ENCODE results near the gene ZNF283.
"Not testable (repeated sequence)": the region's sequence is repeated elsewhere in the genome, so short reads cannot be mapped to it uniquely, and the experiment has no call there.

The ZNF283 gene

DNA sequence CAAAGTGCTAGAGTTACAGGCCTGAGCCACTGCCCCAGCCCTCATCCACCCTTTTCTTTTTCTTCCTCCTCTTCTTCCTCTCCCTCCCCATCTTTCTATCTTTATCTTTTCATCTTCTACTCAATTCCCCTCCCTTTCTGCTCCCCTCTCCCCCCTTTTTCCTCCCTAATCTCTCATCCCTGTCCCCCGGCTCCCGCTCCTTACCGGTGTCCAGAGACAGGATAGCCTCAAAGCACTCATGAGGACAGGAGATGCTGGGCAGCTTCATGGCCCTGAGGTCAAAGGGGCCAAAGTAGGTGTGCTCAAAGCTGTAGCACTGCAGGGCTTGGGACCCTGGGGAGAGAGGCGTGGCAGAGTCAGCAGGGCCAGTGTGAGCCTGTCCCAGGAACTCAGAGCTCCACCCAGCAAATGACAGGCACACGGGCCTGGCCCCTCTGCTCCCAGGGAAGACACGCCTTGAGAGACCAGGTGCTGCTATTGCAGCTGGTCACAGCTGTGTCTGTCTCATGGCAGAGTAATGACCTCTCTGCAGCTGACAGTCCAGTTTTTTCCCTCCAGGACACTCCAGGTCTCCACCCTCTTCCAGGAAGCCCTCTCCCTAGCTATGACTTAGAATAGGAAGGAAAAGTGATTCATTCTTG is 27.5 kb upstream of the ZNF283 start:
- no peak for DNase-seq

DNA sequence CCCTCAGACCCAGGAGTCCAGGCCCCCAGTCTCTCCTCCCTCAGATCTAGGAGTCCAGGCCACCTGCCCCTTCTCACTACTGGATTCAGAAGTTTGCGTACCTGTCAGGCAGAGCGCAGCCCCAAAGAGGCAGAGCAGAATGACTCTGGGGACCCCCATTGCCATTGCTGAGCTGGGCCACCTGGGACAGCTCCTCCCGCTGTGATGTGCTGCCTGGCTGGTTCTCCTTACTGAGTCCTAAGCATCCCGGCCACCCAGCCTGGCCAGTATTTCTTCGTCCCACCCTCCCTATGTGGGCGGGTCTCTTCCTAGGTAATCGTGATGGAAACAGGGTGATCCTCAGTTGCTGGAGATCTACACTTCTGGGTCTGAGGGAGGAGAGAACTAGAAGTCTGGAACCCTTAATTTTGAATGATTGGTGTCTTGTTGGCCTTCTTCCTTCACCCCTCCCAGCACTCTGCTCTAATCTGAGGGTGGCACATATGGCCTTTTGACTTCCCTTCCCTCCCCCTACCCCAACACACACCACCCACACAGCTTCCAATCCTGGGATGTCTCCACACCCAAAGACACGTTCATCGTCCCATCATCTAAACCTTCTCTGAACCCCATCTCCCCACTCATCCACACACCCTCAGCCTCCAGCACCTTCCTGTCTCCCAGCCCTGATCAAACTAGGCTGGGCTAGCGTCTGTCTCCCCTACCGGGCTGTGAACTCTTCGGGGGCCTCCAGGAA is 24.7 kb upstream of the ZNF283 start, which contains the start of gene LYPD5:
TSS of gene LYPD5 (minus strand) at position 232 of the 736 bp plus-strand sequence. CDS start at position 165, 67 bp downstream.
- DNase-seq: no peak

GRCh38 chr19:43804432-43804831 is 22.7 kb upstream of the ZNF283 start:
- no peak for DNase-seq

DNA sequence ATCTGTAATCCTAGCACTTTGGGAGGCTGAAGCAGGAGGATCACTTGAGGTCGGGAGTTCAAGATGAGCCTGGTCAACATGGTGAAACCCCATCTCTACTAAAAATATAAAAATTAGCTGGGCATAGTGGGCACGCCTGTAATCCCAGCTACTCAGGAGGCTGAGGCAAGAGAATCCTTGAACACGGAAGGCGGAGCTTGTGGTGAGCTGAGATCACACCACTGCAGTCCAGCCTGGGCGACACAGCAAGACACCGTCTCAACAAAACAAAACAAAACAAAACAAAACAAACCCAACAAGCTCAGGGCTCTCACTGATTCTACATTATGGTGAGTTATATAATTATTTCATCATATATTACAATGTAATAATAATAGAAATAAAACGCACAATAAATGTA is 20.7 kb upstream of the ZNF283 start:
- not testable (repeated sequence) for DNase-seq

GRCh38 chr19:43806848-43807247 is 20.3 kb upstream of the ZNF283 start:
- no peak for DNase-seq

GRCh38 chr19:43807651-43808050 is 19.5 kb upstream of the ZNF283 start:
- no peak for DNase-seq

DNA sequence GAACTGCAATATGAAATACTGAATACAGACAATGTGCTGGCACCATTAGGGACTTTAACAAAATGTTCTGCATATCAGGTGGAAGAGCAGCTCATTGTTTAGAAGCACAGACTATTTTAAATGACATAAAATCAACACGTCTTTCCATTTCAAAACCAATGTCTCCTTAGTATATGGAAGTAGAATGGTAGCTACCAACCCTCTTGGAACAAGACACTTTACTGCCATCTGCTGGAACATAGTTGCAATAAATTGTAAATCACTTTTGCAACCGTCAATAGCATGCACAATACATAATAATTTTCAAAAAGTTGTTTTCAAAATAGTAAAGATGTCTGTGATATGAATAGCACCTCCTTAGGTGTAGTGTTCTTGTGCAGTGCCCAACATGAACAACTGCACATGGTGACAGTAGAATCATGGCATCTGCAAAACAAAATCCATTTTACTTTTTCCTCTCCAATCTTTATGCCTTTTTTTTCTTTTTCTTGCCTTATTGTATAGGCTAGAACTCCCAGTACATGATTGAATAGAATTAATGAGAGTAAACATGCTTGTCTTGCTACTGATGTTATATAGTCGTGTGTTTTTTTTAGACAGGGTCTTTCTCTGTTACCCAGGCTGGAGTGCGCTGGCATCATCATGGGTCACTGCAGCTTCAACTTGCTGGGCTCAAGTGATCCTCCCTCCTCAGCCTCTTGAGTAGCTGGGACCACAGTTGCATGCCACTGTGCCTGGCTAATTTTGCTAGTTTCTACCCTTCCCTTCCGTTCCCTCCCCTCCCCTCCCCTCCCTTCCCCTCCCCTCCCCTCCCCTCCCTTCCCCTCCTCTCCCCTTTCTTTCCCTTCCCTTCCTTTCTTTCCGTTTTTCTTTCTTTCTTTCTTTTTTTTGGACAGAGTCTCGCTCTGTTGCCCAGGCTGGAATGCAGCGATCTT is 17.1 kb upstream of the ZNF283 start:
- peak; percentile 70 to 73 for DNase-seq

DNA sequence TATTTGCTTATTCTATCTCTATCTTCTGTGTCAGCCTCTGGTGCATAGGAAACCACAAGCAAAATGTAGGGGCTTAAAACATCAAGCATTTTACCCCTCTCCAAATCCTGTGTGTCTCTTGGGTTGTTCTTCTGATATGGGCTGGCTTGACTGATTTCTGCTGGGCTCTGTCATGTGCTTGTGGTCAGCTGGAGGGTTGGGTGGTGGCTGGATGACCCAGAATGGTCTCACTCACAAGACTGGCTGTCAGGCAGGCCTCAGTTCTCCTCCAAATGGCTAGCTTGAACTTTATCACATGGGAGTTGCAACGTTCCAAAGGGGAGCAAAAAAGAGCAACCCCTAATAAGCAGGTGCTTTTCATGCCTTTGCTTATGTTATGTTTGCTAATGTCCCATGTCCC is 15.3 kb upstream of the ZNF283 start:
- DNase-seq: no peak

GRCh38 chr19:43812259-43812658 is 14.9 kb upstream of the ZNF283 start:
- no peak for DNase-seq

- DNase-seq: no peak
Measured at GRCh38 chr19:43812688-43813087, 14.4 kb upstream of the ZNF283 start.

GRCh38 chr19:43814663-43815352 is 12.3 kb upstream of the ZNF283 start:
- DNase-seq: no peak

DNA sequence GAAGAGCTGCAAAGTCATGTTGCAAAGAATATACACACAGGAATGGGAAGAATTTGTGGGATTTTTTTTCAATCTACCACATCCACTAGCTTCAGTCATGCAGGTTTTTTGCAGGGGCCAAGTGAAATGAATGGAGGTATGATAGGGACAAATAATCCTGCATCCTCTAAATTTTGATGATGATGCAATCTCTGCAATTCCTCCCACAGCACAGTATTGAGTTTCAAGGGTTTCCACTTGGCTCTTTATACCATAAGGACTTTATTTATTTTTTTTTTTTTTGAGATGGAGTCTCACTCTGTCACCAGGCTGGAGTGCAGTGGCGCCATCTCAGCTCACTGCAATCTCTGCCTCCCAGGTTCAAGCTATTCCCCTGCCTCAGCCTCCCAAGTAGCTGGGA is 9.7 kb upstream of the ZNF283 start:
- DNase-seq: not testable (repeated sequence)

DNA sequence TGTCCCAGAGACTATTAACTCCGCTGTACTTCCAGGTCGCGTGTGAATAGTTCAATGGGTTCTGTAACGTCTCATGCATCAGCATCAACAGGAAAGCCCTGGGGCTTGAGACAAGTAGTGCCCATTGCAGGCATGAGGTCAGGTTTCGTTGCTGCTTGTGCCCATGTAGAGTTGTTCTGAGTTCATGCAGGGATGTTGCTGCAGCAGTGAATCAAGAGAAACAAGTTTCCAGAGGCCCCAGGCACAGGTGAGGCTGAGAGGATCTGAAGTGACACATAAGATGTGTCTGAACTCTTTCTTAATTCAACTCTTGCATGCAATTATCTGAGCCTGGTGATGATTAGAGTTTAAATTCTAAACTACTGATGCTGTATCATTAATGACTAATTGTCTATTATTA is 8.6 kb upstream of the ZNF283 start:
- DNase-seq: no peak

DNA sequence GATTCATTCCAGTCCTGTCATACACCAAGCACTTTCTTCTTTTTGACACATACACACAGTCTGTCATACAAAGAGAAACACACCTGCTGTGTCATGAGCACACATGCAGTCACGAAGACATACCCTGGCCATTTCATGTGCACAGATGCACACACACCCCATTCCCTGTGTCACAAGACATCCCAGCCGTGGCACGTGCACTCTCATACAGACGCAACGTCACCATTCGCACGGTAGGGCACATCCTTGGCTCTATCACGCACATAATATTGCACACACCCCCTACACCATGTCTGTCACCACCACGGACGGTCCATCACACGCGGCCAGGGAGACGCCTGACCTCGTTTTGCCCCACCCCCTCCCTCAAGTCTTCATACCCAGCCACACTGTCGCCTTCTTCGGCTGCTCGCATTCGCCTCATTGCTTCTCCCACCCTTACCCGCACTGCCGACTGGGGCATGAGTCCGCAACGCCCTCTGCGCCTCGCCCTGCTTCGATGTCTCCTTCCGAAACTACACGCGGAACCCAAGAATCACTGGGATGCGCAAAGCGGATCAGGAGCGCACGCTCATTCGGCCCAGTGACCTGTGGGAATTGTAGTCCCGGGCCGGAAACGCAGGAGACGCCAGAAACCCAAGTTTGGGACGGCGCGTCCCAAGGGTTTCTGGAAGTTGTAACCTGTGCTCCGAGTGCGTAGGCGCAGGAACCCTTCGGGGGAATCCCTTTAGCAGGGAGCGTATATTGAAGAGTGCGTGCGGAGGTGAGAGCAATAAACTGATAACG is 6.8 kb upstream of the ZNF283 start:
- DNase-seq: no peak

DNA sequence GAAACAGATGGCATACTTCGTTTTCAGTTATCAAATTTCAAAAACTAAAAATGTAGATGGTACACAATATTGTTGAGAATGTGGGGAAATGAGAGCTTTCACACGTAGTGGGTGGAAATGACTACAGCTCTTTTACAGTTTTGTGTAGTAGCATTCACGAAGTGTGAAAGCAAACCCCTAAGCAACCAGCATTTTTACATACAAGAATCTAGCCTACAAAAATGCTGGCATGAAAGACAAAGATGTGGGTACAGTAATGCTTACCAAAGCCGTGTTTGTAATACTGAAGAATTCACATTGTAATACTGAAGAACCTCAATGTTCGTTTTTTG is 6.3 kb upstream of the ZNF283 start:
- DNase-seq: no peak

- DNase-seq: not testable (repeated sequence)
Measured at GRCh38 chr19:43823856-43824255, 3.3 kb upstream of the ZNF283 start.

DNA sequence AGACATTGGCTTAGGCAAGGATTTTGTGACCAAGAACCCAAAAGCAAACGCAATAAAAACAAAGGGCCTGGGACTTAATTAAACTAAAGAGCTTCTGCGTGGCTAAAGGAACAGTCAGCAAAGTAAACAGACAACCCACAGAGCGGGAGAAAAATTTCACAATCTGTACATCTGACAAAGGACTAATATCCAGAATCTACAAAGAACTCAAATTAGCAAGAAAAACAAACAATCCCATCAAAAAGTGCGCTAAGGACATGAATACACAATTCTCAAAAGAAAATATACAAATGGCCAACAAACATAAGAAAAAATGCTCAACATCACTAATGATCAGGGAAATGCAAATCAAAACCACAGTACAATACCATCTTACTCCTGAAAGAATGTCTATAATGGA is 2.5 kb upstream of the ZNF283 start:
- DNase-seq: not testable (repeated sequence)

- no peak for DNase-seq
Measured at GRCh38 chr19:43839139-43839538, 12.0 kb downstream of the ZNF283 start.

DNA sequence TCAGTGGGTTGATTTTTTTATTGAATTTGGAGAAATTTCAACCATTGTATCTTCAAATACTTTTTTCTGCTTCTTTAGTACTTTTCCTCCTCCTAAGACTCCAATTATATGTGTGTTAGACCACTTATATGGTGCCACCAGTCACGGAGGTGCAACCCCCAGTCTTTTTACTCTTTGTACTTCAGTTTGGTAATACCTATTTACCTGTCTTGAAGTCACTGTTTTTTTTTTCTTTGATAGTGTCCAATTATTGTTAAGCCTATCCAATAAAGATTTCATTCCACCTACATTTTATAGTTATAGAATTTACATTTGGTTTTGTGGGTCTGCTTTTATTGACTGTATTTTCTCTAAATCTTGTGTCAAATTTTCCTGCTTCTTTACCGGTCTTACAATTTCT is 14.9 kb downstream of the ZNF283 start:
- no peak for DNase-seq

DNA sequence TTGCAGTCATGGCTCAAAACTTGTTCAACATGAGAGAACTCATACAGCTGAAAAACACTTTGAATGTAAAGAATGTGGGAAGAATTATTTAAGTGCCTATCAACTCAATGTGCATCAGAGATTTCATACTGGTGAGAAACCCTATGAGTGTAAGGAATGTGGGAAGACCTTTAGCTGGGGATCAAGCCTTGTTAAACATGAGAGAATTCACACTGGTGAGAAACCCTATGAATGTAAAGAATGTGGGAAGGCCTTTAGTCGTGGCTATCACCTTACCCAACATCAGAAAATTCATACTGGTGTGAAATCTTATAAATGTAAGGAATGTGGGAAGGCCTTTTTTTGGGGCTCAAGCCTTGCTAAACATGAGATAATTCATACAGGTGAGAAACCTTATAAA is 20.1 kb downstream of the ZNF283 start:
- DNase-seq: no peak

GRCh38 chr19:43847884-43848283 is 20.8 kb downstream of the ZNF283 start:
- no peak for DNase-seq

DNA sequence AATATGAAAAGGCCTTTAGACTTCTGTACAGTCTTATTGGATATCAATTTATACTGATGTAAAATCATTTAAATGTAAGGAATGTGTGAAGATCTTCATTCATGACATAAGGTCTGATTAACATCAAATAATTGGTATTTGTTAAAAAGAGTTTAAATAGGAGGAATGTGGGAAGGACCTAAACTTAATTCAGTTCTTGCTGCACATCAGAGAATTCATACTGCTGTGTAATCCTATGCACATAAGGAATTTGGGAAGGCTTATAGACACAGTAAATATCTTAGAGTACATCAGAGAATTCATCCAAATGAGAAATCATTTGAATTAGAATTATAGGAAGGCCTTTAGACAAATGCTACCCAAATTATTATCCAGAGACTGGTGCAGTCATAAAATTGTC is 21.7 kb downstream of the ZNF283 start:
- DNase-seq: no peak

Measured in AML-193 (cell line).